Measurements from ENCODE around the gene NEMF. TPM values are rescaled to one million over a fixed set of nuclear protein-coding genes. Genes with fewer than 3 reads are reported as not detected.

NEMF gene
- 30.3 and 45.8 TPM in 2 replicates for total RNA-seq

- peak; percentile 76 for TF ChIP-seq CTCF (IDR thresholded peaks at IDR 0.05; ENCODE audit: insufficient read depth, low read length, severe bottlenecking)
- peaks cover 3% of the 10 kb centered on the region for H3K36me3 ChIP-seq (ENCODE audit: control insufficient read depth, insufficient read depth, low read length)
- H3K4me3 ChIP-seq (ENCODE audit: low read depth, low read length), result peak within 1 kb of the TSS; percentile 85
- peak; percentile 40 for FAIRE-seq
- H3K27me3 ChIP-seq (ENCODE audit: control insufficient read depth, insufficient read depth, low read length), result no peaks in the 10 kb centered on the region
- peak; percentile 83 for DNase-seq (ENCODE audit: low read depth)
Measured at GRCh38 chr14:49852301-49853157, at the start of gene NEMF. NEMF (minus strand) TSS chr14:49852788; CDS start chr14:49852753, 35 bp downstream.

- no peaks in the 10 kb centered on the region for H3K36me3 ChIP-seq (ENCODE audit: control insufficient read depth, insufficient read depth, low read length)
- H3K27me3 ChIP-seq (ENCODE audit: control insufficient read depth, insufficient read depth, low read length), result no peaks in the 10 kb centered on the region
- FAIRE-seq (no peak), DNase-seq (ENCODE audit: low read depth) (no peak)
- no peak overlapping the region for H3K4me3 ChIP-seq (ENCODE audit: low read depth, low read length)
- TF ChIP-seq CTCF (IDR thresholded peaks at IDR 0.05; ENCODE audit: insufficient read depth, low read length, severe bottlenecking), result no peak
Measured at GRCh38 chr14:49900973-49901372, 48.4 kb upstream of the NEMF start.

- FAIRE-seq, result no peak
- peaks cover 3% of the 10 kb centered on the region for H3K36me3 ChIP-seq (ENCODE audit: control insufficient read depth, insufficient read depth, low read length)
- no peak overlapping the region for H3K4me3 ChIP-seq (ENCODE audit: low read depth, low read length)
- H3K27me3 ChIP-seq (ENCODE audit: control insufficient read depth, insufficient read depth, low read length), result no peaks in the 10 kb centered on the region
- TF ChIP-seq CTCF (IDR thresholded peaks at IDR 0.05; ENCODE audit: insufficient read depth, low read length, severe bottlenecking), result no peak
- DNase-seq (ENCODE audit: low read depth), result no peak
Measured at GRCh38 chr14:49898485-49898884, 45.9 kb upstream of the NEMF start.

GRCh38 chr14:49897965-49898364 is 45.4 kb upstream of the NEMF start:
- no peak for FAIRE-seq
- TF ChIP-seq CTCF (IDR thresholded peaks at IDR 0.05; ENCODE audit: insufficient read depth, low read length, severe bottlenecking), result no peak
- DNase-seq (ENCODE audit: low read depth), result peak; percentile 44
- Histone ChIP-seq H3K36me3 (ENCODE audit: control insufficient read depth, insufficient read depth, low read length) (peaks cover 3% of the 10 kb centered on the region), H3K27me3 (ENCODE audit: control insufficient read depth, insufficient read depth, low read length) (no peaks in the 10 kb centered on the region), H3K4me3 (ENCODE audit: low read depth, low read length) (peak overlapping the region; percentile 12)

- H3K27me3 ChIP-seq (ENCODE audit: control insufficient read depth, insufficient read depth, low read length), result no peaks in the 10 kb centered on the region
- DNase-seq (ENCODE audit: low read depth) (no peak), FAIRE-seq (no peak)
- peaks cover 3% of the 10 kb centered on the region for H3K36me3 ChIP-seq (ENCODE audit: control insufficient read depth, insufficient read depth, low read length)
- H3K4me3 ChIP-seq (ENCODE audit: low read depth, low read length), result peak overlapping the region; percentile 97
- TF ChIP-seq CTCF (IDR thresholded peaks at IDR 0.05; ENCODE audit: insufficient read depth, low read length, severe bottlenecking), result no peak
Measured at GRCh38 chr14:49897414-49897813, 44.8 kb upstream of the NEMF start.

Measured in bronchial epithelial cell (primary cell).